H9 (cell line): ENCODE results near the gene TRIO. TPM values are rescaled to one million over a fixed set of nuclear protein-coding genes. Genes with fewer than 3 reads are reported as not detected.

Source experiments
- DNase-seq: peaks from one replicate; pipeline ENCODE4 v3.0.0-alpha.2; 2017
- H2AFZ ChIP-seq: one replicate; pipeline ENCODE4 v1.6.1; 2013; ENCODE audit warnings: mild to moderate bottlenecking, low read length, control low read depth, moderate library complexity
- H2AK5ac ChIP-seq: 2 replicates; pipeline ENCODE4 v1.6.1; 2013; ENCODE audit warnings: low read length, control low read depth, mixed read lengths; ENCODE audit not compliant: insufficient read length
- H2BK120ac ChIP-seq: one replicate; pipeline ENCODE4 v1.6.1; 2013; ENCODE audit warnings: low read depth, mild to moderate bottlenecking, low read length, control low read depth, inconsistent platforms; ENCODE audit not compliant: poor library complexity, severe bottlenecking
- H2BK12ac ChIP-seq: 2 replicates; pipeline ENCODE4 v1.6.1; 2013; ENCODE audit warnings: low read length, control low read depth, mixed read lengths, low read depth; ENCODE audit not compliant: insufficient read length
- H2BK15ac ChIP-seq: 2 replicates; pipeline ENCODE4 v1.6.1; 2013; ENCODE audit warnings: low read depth, low read length, control low read depth
- H2BK20ac ChIP-seq: one replicate; pipeline ENCODE4 v1.6.1; 2013; ENCODE audit warnings: low read depth, mild to moderate bottlenecking, low read length, control low read depth, inconsistent platforms; ENCODE audit not compliant: poor library complexity, severe bottlenecking
- H2BK5ac ChIP-seq: 2 replicates; pipeline ENCODE4 v1.6.1; 2013; ENCODE audit warnings: low read length, control low read depth, mixed read lengths; ENCODE audit not compliant: insufficient read length
- H3K14ac ChIP-seq: 2 replicates; pipeline ENCODE4 v1.6.1; 2013; ENCODE audit warnings: low read length, control low read depth; ENCODE audit not compliant: insufficient read depth
- H3K18ac ChIP-seq: 2 replicates; pipeline ENCODE4 v1.6.1; 2013; ENCODE audit warnings: low read depth, mild to moderate bottlenecking, mixed read lengths, low read length, control low read depth; ENCODE audit not compliant: insufficient read length
- H3K23ac ChIP-seq: 2 replicates; pipeline ENCODE4 v1.6.1; 2013; ENCODE audit warnings: low read length, control low read depth, mixed read lengths, low read depth; ENCODE audit not compliant: insufficient read length
- H3K23me2 ChIP-seq: 2 replicates; pipeline ENCODE4 v1.6.1; 2013; ENCODE audit warnings: low read depth, mild to moderate bottlenecking, mixed read lengths, low read length, control low read depth; ENCODE audit not compliant: insufficient read length, poor library complexity, severe bottlenecking
- H3K27ac ChIP-seq: 2 replicates; pipeline ENCODE4 v1.5.1; 2013; ENCODE audit warnings: low read length, control low read depth, mixed read lengths, low read depth; ENCODE audit not compliant: insufficient read length
- H3K27me3 ChIP-seq: 2 replicates; pipeline ENCODE4 v1.6.1; 2013; ENCODE audit warnings: low read length, control low read depth, inconsistent platforms; ENCODE audit not compliant: insufficient read depth
- H3K4ac ChIP-seq: 2 replicates; pipeline ENCODE4 v1.6.1; 2013; ENCODE audit warnings: low read depth, mild to moderate bottlenecking, control low read depth, inconsistent platforms, low read length, moderate library complexity
- H3K4me1 ChIP-seq: 2 replicates; pipeline ENCODE4 v1.6.1; 2013; ENCODE audit warnings: low read length, control low read depth, inconsistent platforms; ENCODE audit not compliant: insufficient read depth
- H3K4me2 ChIP-seq: 2 replicates; pipeline ENCODE4 v1.6.1; 2013; ENCODE audit warnings: low read length, control low read depth, mixed read lengths; ENCODE audit not compliant: insufficient read length, insufficient read depth
- H3K56ac ChIP-seq: 2 replicates; pipeline ENCODE4 v1.6.1; 2013; ENCODE audit warnings: low read depth, mild to moderate bottlenecking, mixed read lengths, low read length, control low read depth; ENCODE audit not compliant: insufficient read length
- H3K79me1 ChIP-seq: 2 replicates; pipeline ENCODE4 v1.6.1; 2013; ENCODE audit warnings: low read depth, mild to moderate bottlenecking, moderate library complexity, low read length, control low read depth, inconsistent platforms; ENCODE audit not compliant: insufficient read depth, poor library complexity, severe bottlenecking
- H3K79me2 ChIP-seq: 2 replicates; pipeline ENCODE4 v1.6.1; 2013; ENCODE audit warnings: low read length, control low read depth, inconsistent platforms; ENCODE audit not compliant: insufficient read depth
- H3K9ac ChIP-seq: 2 replicates; pipeline ENCODE4 v1.6.1; 2013; ENCODE audit warnings: low read length, control low read depth, mixed read lengths; ENCODE audit not compliant: insufficient read length; ENCODE audit errors: extremely low read depth
- H3K9me3 ChIP-seq: one replicate; pipeline ENCODE4 v1.6.1; 2013; ENCODE audit warnings: low read depth, low read length, inconsistent platforms; ENCODE audit not compliant: control insufficient read depth
- H3T11ph ChIP-seq: one replicate; pipeline ENCODE4 v1.6.1; 2013; ENCODE audit warnings: mild to moderate bottlenecking, low read length, control low read depth, inconsistent platforms
- H4K20me1 ChIP-seq: one replicate; pipeline ENCODE4 v1.6.1; 2013; ENCODE audit not compliant: control insufficient read depth, insufficient read length, insufficient read depth
- H4K5ac ChIP-seq: 2 replicates; pipeline ENCODE4 v1.6.1; 2013; ENCODE audit warnings: low read depth, mild to moderate bottlenecking, mixed read lengths, low read length, control low read depth; ENCODE audit not compliant: insufficient read length
- H4K8ac ChIP-seq: replicated peaks from 2 replicates; pipeline ENCODE4 v1.6.1; 2013; ENCODE audit warnings: low read length, control low read depth, mixed read lengths, low read depth; ENCODE audit not compliant: insufficient read length
- H4K91ac ChIP-seq: 2 replicates; pipeline ENCODE4 v1.6.1; 2013; ENCODE audit warnings: low read depth, mild to moderate bottlenecking, moderate library complexity, mixed read lengths, low read length, control low read depth; ENCODE audit not compliant: insufficient read length
- H3K27ac Mint-ChIP-seq, 3 experiments: 2 replicates in 2 of 3; 3 replicates in 1 of 3; pipeline ENCODE4 v1.8.0; 2020 to 2021; ENCODE audit warnings: mixed read lengths in 3 of 3, mild to moderate bottlenecking in 1 of 3, moderate library complexity in 1 of 3
- H3K27me3 Mint-ChIP-seq: 2 replicates; pipeline ENCODE4 v1.8.0; 2021; ENCODE audit warnings: low read depth, mild to moderate bottlenecking, moderate library complexity, mixed read lengths
- H3K36me3 Mint-ChIP-seq, 3 experiments: 2 replicates in 2 of 3; 3 replicates in 1 of 3; pipeline ENCODE4 v1.8.0; 2020 to 2021; ENCODE audit warnings: low read depth in 3 of 3, mixed read lengths in 3 of 3; ENCODE audit not compliant: insufficient read depth in 1 of 3
- H3K4me1 Mint-ChIP-seq, 2 experiments: 2 replicates each; pipeline ENCODE4 v1.8.0; 2020; ENCODE audit warnings: mixed read lengths in 2 of 2
- H3K4me3 Mint-ChIP-seq, 2 experiments: 2 replicates in 1 of 2; 3 replicates in 1 of 2; pipeline ENCODE4 v1.8.0; 2020 to 2021; ENCODE audit warnings: mild to moderate bottlenecking in 2 of 2, mixed read lengths in 2 of 2, moderate library complexity in 1 of 2
- H3K9me3 Mint-ChIP-seq, 2 experiments: 2 replicates in 1 of 2; 3 replicates in 1 of 2; pipeline ENCODE4 v1.8.0; 2020; ENCODE audit warnings: mild to moderate bottlenecking in 2 of 2, mixed read lengths in 2 of 2, moderate library complexity in 1 of 2
- WGBS: extraction: QIAGEN DNeasy Blood & Tissue Kit; methylation state at CpG from one replicate; pipeline ENCODE4 v1.1.7; 2013; ENCODE audit warnings: missing lambda C conversion rate, low lambda C conversion rate, mixed read lengths; ENCODE audit not compliant: insufficient read length; ENCODE audit errors: extremely low coverage; 5-methylcytosine and 5-hydroxymethylcytosine counted together
- total RNA-seq: library from RNA; stranded (reverse); gene quantifications from 2 replicates; pipeline ENCODE4 v1.2.1, GENCODE V29; 2021
- TF ChIP-seq, protein P1 (sequence below): fragments of 200-600 bp; sonication (generic); conservative IDR thresholded peaks from 3 replicates; pipeline ENCODE4 v1.8.0; 2021; ENCODE audit warnings: antibody characterized with exemption, mild to moderate bottlenecking

The TRIO gene
- total RNA-seq, 1 experiment from 2014 or later = 87.8 TPM

GRCh38 chr5:14123974-14124482 lies 19.1 kb upstream of the TRIO start:
- no peak for DNase-seq
- Histone ChIP-seq H3T11ph (no peak overlapping the region), H4K5ac (no peak overlapping the region), H3K79me2 (no peaks in the 10 kb centered on the region), H2AFZ (no peak overlapping the region), H4K20me1 (no peaks in the 10 kb centered on the region), H3K14ac (no peak overlapping the region), H2BK20ac (no peak overlapping the region), H4K91ac (no peak overlapping the region), H3K23me2 (no peaks in the 10 kb centered on the region), H3K4me1 (no peaks in the 10 kb centered on the region), H3K27me3 (no peaks in the 10 kb centered on the region; the same call in 1 of the 2 replicates), H2BK12ac (no peak overlapping the region), H3K4me2 (no peak overlapping the region), H3K56ac (no peak overlapping the region), H3K4ac (no peak overlapping the region), H2BK120ac (no peak overlapping the region), H4K8ac (no peak overlapping the region), H3K23ac (no peak overlapping the region), H2BK15ac (no peak overlapping the region), H2BK5ac (no peak overlapping the region), H2AK5ac (no peak overlapping the region), H3K9me3 (no peaks in the 10 kb centered on the region), H3K79me1 (no peaks in the 10 kb centered on the region), H3K9ac (no peak overlapping the region), H3K27ac (no peak overlapping the region), H3K18ac (no peak overlapping the region)
- Mint-ChIP-seq H3K4me3 (no peak overlapping the region), H3K4me1 (peaks cover 3% of the 10 kb centered on the region in 2 experiments; a peak in 3 of 4 replicates), H3K36me3 (no peaks in the 10 kb centered on the region), H3K27me3 (peaks cover 12% of the 10 kb centered on the region), H3K27ac (no peak overlapping the region), H3K9me3 (no peaks in the 10 kb centered on the region)
- no CpG with 5 or more reads among the region's 5 CpGs for WGBS
- TF ChIP-seq, protein P1, sequence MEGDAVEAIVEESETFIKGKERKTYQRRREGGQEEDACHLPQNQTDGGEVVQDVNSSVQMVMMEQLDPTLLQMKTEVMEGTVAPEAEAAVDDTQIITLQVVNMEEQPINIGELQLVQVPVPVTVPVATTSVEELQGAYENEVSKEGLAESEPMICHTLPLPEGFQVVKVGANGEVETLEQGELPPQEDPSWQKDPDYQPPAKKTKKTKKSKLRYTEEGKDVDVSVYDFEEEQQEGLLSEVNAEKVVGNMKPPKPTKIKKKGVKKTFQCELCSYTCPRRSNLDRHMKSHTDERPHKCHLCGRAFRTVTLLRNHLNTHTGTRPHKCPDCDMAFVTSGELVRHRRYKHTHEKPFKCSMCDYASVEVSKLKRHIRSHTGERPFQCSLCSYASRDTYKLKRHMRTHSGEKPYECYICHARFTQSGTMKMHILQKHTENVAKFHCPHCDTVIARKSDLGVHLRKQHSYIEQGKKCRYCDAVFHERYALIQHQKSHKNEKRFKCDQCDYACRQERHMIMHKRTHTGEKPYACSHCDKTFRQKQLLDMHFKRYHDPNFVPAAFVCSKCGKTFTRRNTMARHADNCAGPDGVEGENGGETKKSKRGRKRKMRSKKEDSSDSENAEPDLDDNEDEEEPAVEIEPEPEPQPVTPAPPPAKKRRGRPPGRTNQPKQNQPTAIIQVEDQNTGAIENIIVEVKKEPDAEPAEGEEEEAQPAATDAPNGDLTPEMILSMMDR = no peak
